Measurements from ENCODE around the gene PVR.

DNA sequence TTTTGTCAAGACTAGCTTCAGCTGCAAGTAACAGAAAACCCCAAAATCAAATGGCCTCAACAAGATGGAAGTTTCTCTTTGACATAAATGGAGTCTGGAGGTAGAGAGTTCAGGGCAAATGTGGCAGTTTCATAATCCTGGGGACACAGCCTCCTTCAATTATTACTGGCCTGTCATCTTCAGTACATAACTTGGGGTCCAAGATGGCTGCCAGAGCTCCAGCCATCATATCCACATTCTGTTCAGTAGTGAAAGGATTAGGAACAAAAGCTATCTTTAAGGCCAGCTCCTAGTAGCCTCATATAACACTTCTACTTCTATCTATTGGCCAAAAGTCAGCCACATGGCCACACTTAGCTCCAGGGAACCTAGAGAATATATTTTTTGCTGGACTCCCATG lies 45.4 kb upstream of the PVR start:
- TF ChIP-seq, protein P1, sequence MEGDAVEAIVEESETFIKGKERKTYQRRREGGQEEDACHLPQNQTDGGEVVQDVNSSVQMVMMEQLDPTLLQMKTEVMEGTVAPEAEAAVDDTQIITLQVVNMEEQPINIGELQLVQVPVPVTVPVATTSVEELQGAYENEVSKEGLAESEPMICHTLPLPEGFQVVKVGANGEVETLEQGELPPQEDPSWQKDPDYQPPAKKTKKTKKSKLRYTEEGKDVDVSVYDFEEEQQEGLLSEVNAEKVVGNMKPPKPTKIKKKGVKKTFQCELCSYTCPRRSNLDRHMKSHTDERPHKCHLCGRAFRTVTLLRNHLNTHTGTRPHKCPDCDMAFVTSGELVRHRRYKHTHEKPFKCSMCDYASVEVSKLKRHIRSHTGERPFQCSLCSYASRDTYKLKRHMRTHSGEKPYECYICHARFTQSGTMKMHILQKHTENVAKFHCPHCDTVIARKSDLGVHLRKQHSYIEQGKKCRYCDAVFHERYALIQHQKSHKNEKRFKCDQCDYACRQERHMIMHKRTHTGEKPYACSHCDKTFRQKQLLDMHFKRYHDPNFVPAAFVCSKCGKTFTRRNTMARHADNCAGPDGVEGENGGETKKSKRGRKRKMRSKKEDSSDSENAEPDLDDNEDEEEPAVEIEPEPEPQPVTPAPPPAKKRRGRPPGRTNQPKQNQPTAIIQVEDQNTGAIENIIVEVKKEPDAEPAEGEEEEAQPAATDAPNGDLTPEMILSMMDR (IDR thresholded peaks at IDR 0.05), result no peak
- TF ChIP-seq POLR2A (IDR thresholded peaks at IDR 0.05), result no peak
